Endothelial cell (in vitro differentiated cells): Measurements from ENCODE around the gene FAM163A. TPM values are rescaled to one million over a fixed set of nuclear protein-coding genes. Genes with fewer than 3 reads are reported as not detected.
"Not testable (repeated sequence)": the region's sequence is repeated elsewhere in the genome, so short reads cannot be mapped to it uniquely, and the experiment has no call there.

ENCODE experiments used
- DNase-seq: peaks from one replicate; pipeline ENCODE4 v3.0.0; 2021; ENCODE audit warnings: low spot score
- H3K27ac Mint-ChIP-seq: one replicate; pipeline ENCODE4 v1.8.0; 2021; ENCODE audit warnings: mixed read lengths, inconsistent platforms; ENCODE audit not compliant: unreplicated experiment
- H3K27me3 Mint-ChIP-seq: one replicate; pipeline ENCODE4 v1.8.0; 2021; ENCODE audit warnings: mild to moderate bottlenecking, moderate library complexity, mixed read lengths, inconsistent platforms; ENCODE audit not compliant: unreplicated experiment
- H3K36me3 Mint-ChIP-seq: one replicate; pipeline ENCODE4 v1.8.0; 2021; ENCODE audit warnings: mild to moderate bottlenecking, low read depth, mixed read lengths, inconsistent platforms; ENCODE audit not compliant: unreplicated experiment
- H3K4me1 Mint-ChIP-seq: one replicate; pipeline ENCODE4 v1.8.0; 2021; ENCODE audit warnings: mild to moderate bottlenecking, mixed read lengths, inconsistent platforms; ENCODE audit not compliant: unreplicated experiment
- H3K4me3 Mint-ChIP-seq: one replicate; pipeline ENCODE4 v1.8.0; 2021; ENCODE audit warnings: mild to moderate bottlenecking, mixed read lengths, inconsistent platforms; ENCODE audit not compliant: unreplicated experiment
- H3K9me3 Mint-ChIP-seq: one replicate; pipeline ENCODE4 v1.8.0; 2021; ENCODE audit warnings: mixed read lengths, inconsistent platforms; ENCODE audit not compliant: unreplicated experiment
- CTCF ChIP-seq: fragments of 200-600 bp; sonication (generic); IDR thresholded peaks from one replicate; pipeline ENCODE4 v1.5.0; 2021; ENCODE audit warnings: antibody characterized with exemption; ENCODE audit not compliant: unreplicated experiment
- total RNA-seq: library from RNA; stranded (reverse); fragmentation: NEBNext Ultra II Directional; extraction: Animal tissue kit (Norgen Biotek cat#: 25700); gene quantifications from one replicate; pipeline ENCODE4 v1.2.1, GENCODE V29; 2021; ENCODE audit not compliant: unreplicated experiment

Gene FAM163A
- total RNA-seq, 1 donor from 2014 or later = not detected

GRCh38 chr1:179840107-179840506 lies 97.0 kb downstream of the FAM163A start:
- Mint-ChIP-seq H3K27ac (no peak overlapping the region), H3K4me1 (no peaks in the 10 kb centered on the region), H3K36me3 (no peaks in the 10 kb centered on the region), H3K27me3 (no peaks in the 10 kb centered on the region), H3K4me3 (no peak overlapping the region), H3K9me3 (no peaks in the 10 kb centered on the region)
- TF ChIP-seq CTCF = no peak
- DNase-seq = no peak

DNA sequence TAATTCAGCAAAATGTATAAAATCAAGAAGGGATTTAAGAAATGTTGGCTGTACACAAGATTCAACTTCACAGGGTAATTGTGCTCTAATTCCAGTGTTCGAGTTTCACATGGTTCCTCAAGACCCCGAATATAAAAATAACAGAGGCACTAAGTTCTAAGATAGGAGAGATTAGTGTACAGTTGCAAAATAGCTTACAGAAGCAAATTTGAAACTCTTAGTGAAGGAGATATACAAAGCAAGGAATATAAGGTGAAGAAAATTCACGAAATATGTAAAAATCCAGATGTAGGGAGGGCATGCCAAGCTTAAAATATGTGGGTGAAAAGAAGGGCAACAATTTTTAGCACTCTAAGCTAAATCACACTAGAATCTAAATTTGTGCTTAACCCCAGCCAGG lies 105.1 kb downstream of the FAM163A start:
- Mint-ChIP-seq H3K9me3 (no peaks in the 10 kb centered on the region), H3K27ac (no peak overlapping the region), H3K36me3 (peaks cover 13% of the 10 kb centered on the region), H3K4me1 (no peaks in the 10 kb centered on the region), H3K4me3 (no peak overlapping the region), H3K27me3 (no peaks in the 10 kb centered on the region)
- TF ChIP-seq CTCF = no peak
- DNase-seq = no peak

DNA sequence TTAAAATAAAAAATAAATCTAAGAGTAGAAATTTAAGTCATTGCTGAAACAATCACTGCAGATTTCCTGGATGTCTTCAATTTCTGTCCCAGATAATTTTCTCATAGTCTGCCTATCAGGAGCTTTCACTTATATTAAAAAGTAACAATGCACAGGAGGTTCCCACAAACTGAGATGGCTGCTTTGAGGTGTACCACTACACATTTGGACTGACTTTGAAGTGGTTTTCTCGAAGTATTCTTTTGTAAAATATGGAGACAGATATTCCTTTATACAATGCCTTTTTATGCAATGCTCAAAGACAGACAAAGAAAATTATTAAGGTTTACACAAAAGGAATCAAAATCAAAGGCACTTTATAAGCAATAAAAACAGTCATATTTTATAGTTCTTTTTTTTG lies 110.0 kb downstream of the FAM163A start:
- Mint-ChIP-seq H3K36me3 (peaks cover 8% of the 10 kb centered on the region), H3K9me3 (no peaks in the 10 kb centered on the region), H3K4me1 (no peaks in the 10 kb centered on the region), H3K4me3 (no peak overlapping the region), H3K27me3 (no peaks in the 10 kb centered on the region), H3K27ac (no peak overlapping the region)
- DNase-seq = no peak
- TF ChIP-seq CTCF = no peak

DNA sequence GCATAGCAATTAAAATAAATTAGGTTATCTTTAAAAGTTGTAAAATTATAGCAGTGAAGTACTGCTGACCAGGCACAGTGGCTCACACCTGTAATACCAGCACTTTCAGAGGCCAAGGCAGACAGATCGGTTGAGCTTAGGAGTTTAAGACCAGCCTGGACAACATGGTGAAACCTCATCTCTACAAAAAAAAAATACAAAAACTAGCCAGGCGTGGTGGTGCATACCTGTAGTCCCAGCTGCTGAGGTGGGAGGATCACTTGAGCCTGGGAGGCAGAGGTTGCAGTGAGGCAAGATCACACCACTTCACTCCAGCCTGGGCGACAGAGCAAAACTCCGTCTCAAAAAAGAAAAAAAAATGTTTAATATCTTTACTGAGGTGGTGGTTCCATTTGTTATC lies 112.7 kb downstream of the FAM163A start:
- H3K36me3 Mint-ChIP-seq, H3K9me3 Mint-ChIP-seq, H3K4me1 Mint-ChIP-seq, DNase-seq, H3K27me3 Mint-ChIP-seq, H3K4me3 Mint-ChIP-seq, H3K27ac Mint-ChIP-seq: not testable (repeated sequence)

- no peak overlapping the region for H3K4me3 Mint-ChIP-seq
- no peaks in the 10 kb centered on the region for H3K9me3 Mint-ChIP-seq
- H3K27me3 Mint-ChIP-seq = no peaks in the 10 kb centered on the region
- H3K27ac Mint-ChIP-seq = no peak overlapping the region
- no peak for DNase-seq
- peaks cover 5% of the 10 kb centered on the region for H3K4me1 Mint-ChIP-seq
- peaks cover 3% of the 10 kb centered on the region for H3K36me3 Mint-ChIP-seq
- TF ChIP-seq CTCF = no peak
Measured at GRCh38 chr1:179856296-179856695, 113.2 kb downstream of the FAM163A start.

DNA sequence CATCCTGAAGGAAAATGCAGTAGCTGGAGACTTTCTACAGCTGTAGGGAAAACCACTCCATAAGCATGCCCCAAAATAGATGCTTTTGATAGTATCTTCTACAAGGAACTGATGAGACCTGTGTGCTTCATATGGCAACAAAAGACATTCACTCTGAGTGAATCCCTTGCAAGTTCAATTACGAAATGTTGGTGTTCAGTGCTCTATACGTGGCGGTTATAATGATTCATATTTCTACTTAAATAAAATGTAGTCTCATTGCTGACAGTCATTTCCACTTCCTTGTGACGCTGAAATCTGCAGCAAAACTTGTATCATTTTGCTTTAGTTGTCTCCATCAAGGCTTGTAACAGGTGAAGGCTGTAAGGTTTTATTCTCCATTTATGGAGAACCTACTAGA lies 113.9 kb downstream of the FAM163A start:
- Mint-ChIP-seq H3K27me3 (no peaks in the 10 kb centered on the region), H3K4me1 (peaks cover 5% of the 10 kb centered on the region), H3K36me3 (peaks cover 3% of the 10 kb centered on the region), H3K9me3 (no peaks in the 10 kb centered on the region), H3K27ac (no peak overlapping the region), H3K4me3 (no peak overlapping the region)
- TF ChIP-seq CTCF = no peak
- DNase-seq = no peak
